NT2/D1 (cell line): ENCODE data around the gene POLR2I.

Source experiments
- DNase-seq: peaks from one replicate; pipeline ENCODE4 v3.0.0-alpha.2; 2011; ENCODE audit warnings: low read depth, low spot score
- H3K27me3 ChIP-seq: 2 replicates; pipeline ENCODE4 v1.6.0; 2011; ENCODE audit warnings: mild to moderate bottlenecking; ENCODE audit not compliant: insufficient read length, insufficient read depth
- H3K36me3 ChIP-seq: 2 replicates; pipeline ENCODE4 v1.6.1; 2011; ENCODE audit warnings: mild to moderate bottlenecking, low read length, mixed read lengths; ENCODE audit not compliant: insufficient read depth, insufficient read length
- H3K4me1 ChIP-seq: 2 replicates; pipeline ENCODE4 v1.5.1; 2011; ENCODE audit not compliant: insufficient read depth, insufficient read length
- H3K4me3 ChIP-seq: 2 replicates; pipeline ENCODE4 v1.5.1; 2011; ENCODE audit warnings: low read depth; ENCODE audit not compliant: insufficient read length
- H3K9ac ChIP-seq: 2 replicates; pipeline ENCODE4 v1.6.0; 2011; ENCODE audit warnings: low read depth; ENCODE audit not compliant: insufficient read length
- H3K9me3 ChIP-seq: 2 replicates; pipeline ENCODE4 v1.5.1; 2011; ENCODE audit warnings: mild to moderate bottlenecking, low read length; ENCODE audit not compliant: insufficient read depth
- SUZ12 ChIP-seq: IDR thresholded peaks from 2 replicates; pipeline ENCODE4 v1.6.1; 2011; ENCODE audit not compliant: insufficient read length, insufficient read depth; ENCODE audit errors: extremely low read depth
- YY1 ChIP-seq: IDR thresholded peaks from 2 replicates; pipeline ENCODE4 v1.6.1; 2011; ENCODE audit not compliant: insufficient read length, insufficient read depth
- ZNF274 ChIP-seq: IDR thresholded peaks from 2 replicates; pipeline ENCODE4 v1.6.1; 2011; ENCODE audit warnings: mild to moderate bottlenecking, low read depth, low read length

Gene POLR2I

GRCh38 chr19:36114721-36115452 is at the start of gene POLR2I:
POLR2I (minus strand) TSS chr19:36114875; CDS start chr19:36114856, 19 bp downstream.
- TF ChIP-seq YY1 (no peak), SUZ12 (no peak)
- H3K9ac ChIP-seq = peak within 1 kb of the TSS; percentile 91
- no peaks in the 10 kb centered on the region for H3K9me3 ChIP-seq
- peak within 1 kb of the TSS; percentile 78 for H3K4me3 ChIP-seq
- H3K4me1 ChIP-seq = peaks cover 26% of the 10 kb centered on the region
- DNase-seq = peak; percentile 98
- peaks cover 43% of the 10 kb centered on the region for H3K36me3 ChIP-seq
- no peaks in the 10 kb centered on the region for H3K27me3 ChIP-seq

DNA sequence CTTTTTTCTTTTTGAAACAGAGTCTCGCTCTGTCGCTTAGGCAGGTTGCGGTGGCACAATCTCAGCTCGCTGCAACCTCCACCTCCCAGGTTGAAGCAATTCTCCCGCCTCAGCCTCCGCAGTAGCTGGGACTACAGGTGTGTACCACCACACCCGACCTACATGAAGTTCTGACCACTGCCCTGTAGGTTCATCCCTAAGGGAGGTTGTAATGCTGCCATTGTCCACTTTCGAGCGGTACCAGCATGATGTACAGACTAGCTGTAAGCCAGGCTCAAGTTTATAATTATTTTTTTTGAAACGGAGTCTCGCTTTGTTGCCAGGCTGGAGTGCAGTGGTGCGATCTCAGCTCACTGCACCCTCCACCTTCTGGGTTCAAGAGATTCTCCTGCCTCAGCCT is 49.1 kb upstream of the POLR2I start:
- no peak for DNase-seq
- Histone ChIP-seq H3K4me1 (no peaks in the 10 kb centered on the region), H3K36me3 (peaks cover 12% of the 10 kb centered on the region), H3K4me3 (no peak overlapping the region), H3K27me3 (no peaks in the 10 kb centered on the region), H3K9me3 (no peaks in the 10 kb centered on the region), H3K9ac (no peak overlapping the region)
- no peak for TF ChIP-seq ZNF274
- no peak for TF ChIP-seq SUZ12
- TF ChIP-seq YY1 = no peak

DNA sequence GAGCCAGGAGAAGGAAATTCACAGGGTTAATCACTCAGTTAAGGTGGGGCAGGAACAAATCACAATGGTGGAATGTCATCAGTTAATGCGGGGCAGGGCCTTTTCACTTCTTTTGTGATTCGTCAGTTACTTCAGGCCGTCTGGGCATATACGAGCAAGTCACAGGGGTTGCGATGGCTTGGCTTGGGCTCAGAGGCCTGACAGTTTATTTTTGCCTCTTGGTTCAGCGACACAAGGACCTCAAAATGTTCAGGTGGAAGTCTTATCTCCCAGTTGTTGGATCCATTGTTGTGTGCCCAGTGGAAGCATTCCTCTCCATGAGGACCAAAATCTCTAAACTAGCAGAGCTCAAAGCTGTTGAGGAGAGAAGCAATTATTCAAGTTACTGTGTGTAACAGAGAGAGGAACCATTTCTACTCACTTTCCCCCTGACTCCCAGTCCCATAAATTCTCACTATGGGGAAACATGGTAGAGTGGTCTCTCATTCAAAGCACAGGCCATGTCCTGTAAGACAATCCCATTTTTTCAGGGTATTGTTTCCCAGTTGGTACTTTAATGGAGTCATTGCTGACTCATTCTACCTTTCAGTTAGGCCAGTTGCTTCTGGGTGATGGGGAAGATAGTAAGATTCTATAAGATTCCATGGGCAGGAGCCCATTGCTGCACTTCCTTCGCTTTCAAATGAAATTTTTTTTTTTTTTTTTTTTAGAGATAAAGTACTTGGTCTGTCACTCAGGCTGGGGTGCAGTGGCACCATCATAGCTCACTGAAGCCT is 46.3 kb upstream of the POLR2I start:
- DNase-seq = no peak
- no peaks in the 10 kb centered on the region for H3K9me3 ChIP-seq
- TF ChIP-seq ZNF274 (no peak), SUZ12 (no peak), YY1 (no peak)
- H3K27me3 ChIP-seq = no peaks in the 10 kb centered on the region
- peaks cover 11% of the 10 kb centered on the region for H3K36me3 ChIP-seq
- no peak overlapping the region for H3K9ac ChIP-seq
- H3K4me1 ChIP-seq = no peaks in the 10 kb centered on the region
- no peak overlapping the region for H3K4me3 ChIP-seq

- Histone ChIP-seq H3K27me3 (no peaks in the 10 kb centered on the region), H3K36me3 (peaks cover 32% of the 10 kb centered on the region), H3K4me1 (peaks cover 9% of the 10 kb centered on the region), H3K9me3 (no peaks in the 10 kb centered on the region), H3K9ac (no peak overlapping the region), H3K4me3 (no peak overlapping the region)
- TF ChIP-seq SUZ12 (no peak), ZNF274 (no peak), YY1 (no peak)
- no peak for DNase-seq
Observed at GRCh38 chr19:36153126-36153525, 38.5 kb upstream of the POLR2I start.

- Histone ChIP-seq H3K4me1 (peaks cover 9% of the 10 kb centered on the region), H3K36me3 (peaks cover 38% of the 10 kb centered on the region), H3K27me3 (no peaks in the 10 kb centered on the region), H3K9me3 (no peaks in the 10 kb centered on the region), H3K4me3 (no peak within 1 kb of the TSS), H3K9ac (no peak within 1 kb of the TSS)
- no peak for DNase-seq
- no peak for TF ChIP-seq YY1
- no peak for TF ChIP-seq ZNF274
- TF ChIP-seq SUZ12 = no peak
Observed at GRCh38 chr19:36152352-36153091, 37.8 kb upstream of the POLR2I start, which contains the start of gene COX7A1. COX7A1 (minus strand) TSS chr19:36152447; CDS start chr19:36152407, 40 bp downstream.

GRCh38 chr19:36152019-36152351 is 37.3 kb upstream of the POLR2I start:
- Histone ChIP-seq H3K36me3 (peaks cover 42% of the 10 kb centered on the region), H3K27me3 (no peaks in the 10 kb centered on the region), H3K9ac (no peak overlapping the region), H3K9me3 (no peaks in the 10 kb centered on the region), H3K4me3 (no peak overlapping the region), H3K4me1 (peaks cover 9% of the 10 kb centered on the region)
- DNase-seq = no peak
- TF ChIP-seq SUZ12 = no peak
- TF ChIP-seq ZNF274 = no peak
- TF ChIP-seq YY1 = no peak
